Prostate gland (tissue), 2 donors: ENCODE data around the gene KL. TPM values are rescaled to one million over a fixed set of nuclear protein-coding genes. Genes with fewer than 3 reads are reported as not detected.

ENCODE experiments used
- DNase-seq: peaks from one replicate; pipeline ENCODE4 v3.0.0-alpha.2; 2019; ENCODE audit warnings: low spot score
- H3K27ac ChIP-seq, 2 donors: fragments of 200-600 bp; sonication (generic); 2 replicates each; pipeline ENCODE4 v1.5.1; 2017 to 2019
- H3K27me3 ChIP-seq: fragments of 200-600 bp; sonication (generic); replicated peaks from 2 replicates; pipeline ENCODE4 v1.5.1; 2019; ENCODE audit not compliant: insufficient read depth
- H3K36me3 ChIP-seq, 2 donors: fragments of 200-600 bp; sonication (generic); 1 replicate in 1 of 2; 2 replicates in 1 of 2; pipeline versions ENCODE4 v1.5.1 to v1.8.1; 2017 to 2019
- H3K4me1 ChIP-seq: fragments of 200-600 bp; sonication (generic); replicated peaks from 2 replicates; pipeline ENCODE4 v1.5.1; 2019
- H3K4me3 ChIP-seq, 2 donors: fragments of 200-600 bp; sonication (generic); 2 replicates each; pipeline ENCODE4 v1.5.1; 2017 to 2019
- H3K9me3 ChIP-seq: fragments of 200-600 bp; sonication (generic); 2 replicates; pipeline ENCODE4 v1.5.1; 2017
- CTCF ChIP-seq, 4 experiments: fragments of 200-600 bp in 2 of 4; fragments of 450-650 bp in 2 of 4; sonication (generic) in 2 of 4; IDR thresholded peaks; 1 replicate in 3 of 4; 2 replicates in 1 of 4; pipeline ENCODE4 v1.5.1; 2016 to 2019; ENCODE audit warnings: antibody characterized with exemption in 4 of 4, mild to moderate bottlenecking in 2 of 4, moderate library complexity in 2 of 4
- POLR2A ChIP-seq: fragments of 450-650 bp; IDR thresholded peaks from one replicate; pipeline ENCODE4 v1.6.1; 2016; ENCODE audit warnings: antibody characterized with exemption, mild to moderate bottlenecking
- POLR2AphosphoS5 ChIP-seq: sonication (generic); formaldehyde crosslinking; IDR thresholded peaks from one replicate; pipeline ENCODE4 v1.6.1; 2017; ENCODE audit warnings: antibody characterized with exemption
- WGBS: methylation state at CpG from one replicate; pipeline ENCODE4 v1.1.5; 2018; 5-methylcytosine and 5-hydroxymethylcytosine counted together
- intact Hi-C: fragments of 100-400 bp; cut with DNase I; formaldehyde crosslinking; loops from one replicate; pipeline ENCODE4 v1.14.2; 2022
- total RNA-seq, 2 donors: library from RNA; depleted of rRNA; stranded (reverse); fragments of >200 nt; gene quantifications; one replicate each; pipeline ENCODE4 v1.1.0, GENCODE V29; 2016

The KL gene
- total RNA-seq, 2 donors from 2014 or later = 13.9 to 46.8 TPM

GRCh38 chr13:33022986-33023385 is 6.8 kb downstream of the KL start:
- TF ChIP-seq CTCF (IDR thresholded peaks at IDR 0.05) = no peak
- TF ChIP-seq POLR2AphosphoS5 = no peak
- no peak for TF ChIP-seq POLR2A
- Histone ChIP-seq H3K9me3 (no peaks in the 10 kb centered on the region), H3K27ac (peak overlapping the region in 1 of 2 donors; percentile 1), H3K4me1 (no peaks in the 10 kb centered on the region), H3K4me3 (no peak overlapping the region), H3K27me3 (no peaks in the 10 kb centered on the region), H3K36me3 (no peaks in the 10 kb centered on the region)
- intact Hi-C loops = no loop called here
- WGBS = 67% methylated on average over 2 of the region's 2 CpGs
- DNase-seq = no peak

- H3K27ac ChIP-seq = no peak overlapping the region
- 71% methylated on average over 4 of the region's 4 CpGs for WGBS
- no peak for DNase-seq
- H3K4me3 ChIP-seq = no peak overlapping the region
- no peaks in the 10 kb centered on the region for H3K27me3 ChIP-seq
- intact Hi-C loops = no loop called here
- no peaks in the 10 kb centered on the region for H3K9me3 ChIP-seq
- H3K4me1 ChIP-seq = no peaks in the 10 kb centered on the region
- no peaks in the 10 kb centered on the region for H3K36me3 ChIP-seq
- TF ChIP-seq POLR2A (no peak), POLR2AphosphoS5 (no peak), CTCF (IDR thresholded peaks at IDR 0.05) (no peak)
Observed at GRCh38 chr13:33025220-33025744, 9.1 kb downstream of the KL start.

- H3K4me3 ChIP-seq = no peak overlapping the region
- H3K36me3 ChIP-seq = no peaks in the 10 kb centered on the region
- intact Hi-C loops = no loop called here
- no peak overlapping the region for H3K27ac ChIP-seq
- no peak for TF ChIP-seq POLR2AphosphoS5
- no peak for TF ChIP-seq CTCF (IDR thresholded peaks at IDR 0.05)
- no peak for TF ChIP-seq POLR2A
- H3K9me3 ChIP-seq = no peaks in the 10 kb centered on the region
- no peaks in the 10 kb centered on the region for H3K4me1 ChIP-seq
- 88% methylated on average over 9 of the region's 9 CpGs for WGBS
- no peaks in the 10 kb centered on the region for H3K27me3 ChIP-seq
- no peak for DNase-seq
Observed at GRCh38 chr13:33026489-33027152, 10.4 kb downstream of the KL start.

- H3K4me1 ChIP-seq = no peaks in the 10 kb centered on the region
- no peaks in the 10 kb centered on the region for H3K27me3 ChIP-seq
- intact Hi-C loops = no loop called here
- no peak overlapping the region for H3K27ac ChIP-seq
- no peak for DNase-seq
- H3K4me3 ChIP-seq = no peak overlapping the region
- no peaks in the 10 kb centered on the region for H3K36me3 ChIP-seq
- whole genome bisulfite sequencing = 84% methylated on average over 2 of the region's 2 CpGs
- TF ChIP-seq CTCF (IDR thresholded peaks at IDR 0.05) = no peak
- no peak for TF ChIP-seq POLR2A
- no peak for TF ChIP-seq POLR2AphosphoS5
- no peaks in the 10 kb centered on the region for H3K9me3 ChIP-seq
Observed at GRCh38 chr13:33028620-33029019, 12.4 kb downstream of the KL start.

- no peak for DNase-seq
- no peaks in the 10 kb centered on the region for H3K9me3 ChIP-seq
- H3K4me1 ChIP-seq = no peaks in the 10 kb centered on the region
- H3K36me3 ChIP-seq = no peaks in the 10 kb centered on the region
- H3K4me3 ChIP-seq = no peak overlapping the region
- TF ChIP-seq POLR2A (no peak), CTCF (IDR thresholded peaks at IDR 0.05) (no peak), POLR2AphosphoS5 (no peak)
- no peak overlapping the region for H3K27ac ChIP-seq
- intact Hi-C loops = no loop called here
- 88% methylated on average over 4 of the region's 4 CpGs for WGBS
- no peaks in the 10 kb centered on the region for H3K27me3 ChIP-seq
Observed at GRCh38 chr13:33031277-33031676, 15.1 kb downstream of the KL start.
